Superior temporal gyrus (tissue), 1 donor: ENCODE data around the gene GTF3C5.
"Not testable (repeated sequence)": the region's sequence is repeated elsewhere in the genome, so short reads cannot be mapped to it uniquely, and the experiment has no call there.

Source experiments
- DNase-seq: peaks from one replicate; pipeline ENCODE4 v3.0.0-alpha.2; 2016; ENCODE audit errors: extremely low spot score

The GTF3C5 gene

DNA sequence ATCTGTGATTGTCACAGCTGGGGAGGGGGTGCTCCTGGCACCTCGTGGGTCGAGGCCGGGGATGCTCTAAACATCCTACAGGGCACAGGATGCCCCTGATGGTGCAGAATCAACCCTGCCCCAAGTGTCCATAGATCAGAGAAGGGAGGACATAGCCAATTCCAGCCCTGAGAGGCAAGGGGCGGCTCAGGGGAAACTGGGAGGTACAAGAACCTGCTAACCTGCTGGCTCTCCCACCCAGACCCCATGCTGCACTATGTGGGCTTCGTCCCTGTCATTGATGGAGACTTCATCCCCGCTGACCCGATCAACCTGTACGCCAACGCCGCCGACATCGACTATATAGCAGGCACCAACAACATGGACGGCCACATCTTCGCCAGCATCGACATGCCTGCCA, 37.6 kb downstream of the GTF3C5 start:
- DNase-seq, result not testable (repeated sequence)

GRCh38 chr9:133070500-133070961, 39.7 kb downstream of the GTF3C5 start:
- DNase-seq, result not testable (repeated sequence)

DNA sequence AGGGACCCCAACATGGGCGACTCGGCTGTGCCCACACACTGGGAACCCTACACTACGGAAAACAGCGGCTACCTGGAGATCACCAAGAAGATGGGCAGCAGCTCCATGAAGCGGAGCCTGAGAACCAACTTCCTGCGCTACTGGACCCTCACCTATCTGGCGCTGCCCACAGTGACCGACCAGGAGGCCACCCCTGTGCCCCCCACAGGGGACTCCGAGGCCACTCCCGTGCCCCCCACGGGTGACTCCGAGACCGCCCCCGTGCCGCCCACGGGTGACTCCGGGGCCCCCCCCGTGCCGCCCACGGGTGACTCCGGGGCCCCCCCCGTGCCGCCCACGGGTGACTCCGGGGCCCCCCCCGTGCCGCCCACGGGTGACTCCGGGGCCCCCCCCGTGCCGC, 40.2 kb downstream of the GTF3C5 start:
- not testable (repeated sequence) for DNase-seq

DNA sequence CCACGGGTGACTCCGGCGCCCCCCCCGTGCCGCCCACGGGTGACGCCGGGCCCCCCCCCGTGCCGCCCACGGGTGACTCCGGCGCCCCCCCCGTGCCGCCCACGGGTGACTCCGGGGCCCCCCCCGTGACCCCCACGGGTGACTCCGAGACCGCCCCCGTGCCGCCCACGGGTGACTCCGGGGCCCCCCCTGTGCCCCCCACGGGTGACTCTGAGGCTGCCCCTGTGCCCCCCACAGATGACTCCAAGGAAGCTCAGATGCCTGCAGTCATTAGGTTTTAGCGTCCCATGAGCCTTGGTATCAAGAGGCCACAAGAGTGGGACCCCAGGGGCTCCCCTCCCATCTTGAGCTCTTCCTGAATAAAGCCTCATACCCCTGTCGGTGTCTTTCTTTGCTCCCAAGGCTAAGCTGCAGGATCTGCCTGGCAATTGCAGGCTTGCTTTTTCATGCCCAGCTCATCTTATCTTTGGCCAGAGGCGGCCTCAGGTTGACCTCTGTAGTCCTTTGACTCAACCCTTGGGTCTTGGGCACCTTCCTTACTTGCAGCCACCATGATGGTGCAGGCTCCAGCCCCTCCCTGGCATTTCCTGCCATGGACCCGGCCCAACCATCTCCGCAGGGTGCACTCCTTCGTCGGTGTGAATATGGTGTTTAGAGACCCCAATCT, 40.8 kb downstream of the GTF3C5 start:
- DNase-seq, result no peak

- not testable (repeated sequence) for DNase-seq
These were observed 41.4 kb downstream of the GTF3C5 start for GRCh38 chr9:133072210-133072609.

GRCh38 chr9:133073086-133074014, 42.6 kb downstream of the GTF3C5 start:
- no peak for DNase-seq

- no peak for DNase-seq
These were observed 43.4 kb downstream of the GTF3C5 start for GRCh38 chr9:133074111-133074651.

DNA sequence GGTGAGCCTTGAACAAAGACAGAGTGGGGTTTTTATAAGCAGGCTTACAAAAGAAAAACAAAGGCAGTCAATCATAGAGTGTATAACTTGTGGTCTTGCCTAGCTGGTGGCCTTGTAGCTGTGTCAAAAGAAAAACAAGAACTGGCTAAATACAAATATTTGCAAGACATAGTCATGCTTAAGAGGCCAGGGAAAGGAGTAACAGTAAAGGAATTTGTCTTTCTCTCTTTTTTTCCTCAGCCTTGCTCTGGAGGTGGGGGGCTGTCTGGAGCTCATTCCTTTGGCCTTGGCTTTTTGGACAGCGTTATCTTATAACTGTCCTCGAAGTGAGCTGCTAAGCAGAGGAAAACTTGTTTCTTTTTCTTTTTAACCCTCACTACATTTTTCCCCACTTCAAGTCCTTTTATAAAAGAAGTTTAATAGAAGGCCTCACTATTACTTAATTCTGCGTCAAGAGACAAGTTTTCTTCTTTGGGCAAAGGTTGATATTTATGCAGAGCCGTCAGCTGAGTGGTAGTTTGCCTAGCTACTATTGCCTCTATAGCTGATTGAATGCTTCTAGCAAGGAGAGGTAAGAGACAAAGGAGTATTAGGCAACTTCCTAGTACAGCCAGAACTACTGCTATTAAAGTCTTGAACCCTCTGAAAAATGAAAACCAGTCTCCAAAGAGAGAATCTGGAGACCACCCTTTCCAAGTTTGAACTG, 45.3 kb downstream of the GTF3C5 start:
- no peak for DNase-seq

GRCh38 chr9:133076691-133077090, 45.9 kb downstream of the GTF3C5 start:
- no peak for DNase-seq

DNA sequence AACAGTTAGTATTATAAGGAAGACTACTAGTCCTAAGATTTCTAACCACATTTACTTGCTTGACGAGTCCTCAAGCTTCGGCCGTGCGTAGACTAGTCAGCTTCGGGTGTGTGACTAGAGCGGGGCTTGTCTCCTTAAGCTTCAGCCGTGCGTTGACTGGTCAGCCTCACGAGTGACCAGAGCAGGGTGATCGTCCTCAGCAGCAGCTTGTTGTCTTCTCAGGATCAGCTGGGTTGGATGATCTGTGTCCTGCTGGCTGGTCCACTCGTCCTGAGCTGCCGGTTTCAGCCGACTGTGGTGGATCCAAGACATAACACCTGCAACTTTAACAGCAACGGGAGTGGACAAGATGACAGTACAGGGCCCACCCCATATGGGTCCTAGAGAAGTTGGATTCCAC, 47.7 kb downstream of the GTF3C5 start:
- DNase-seq, result no peak

- no peak for DNase-seq
These were observed 49.4 kb downstream of the GTF3C5 start for GRCh38 chr9:133080161-133080560.

DNA sequence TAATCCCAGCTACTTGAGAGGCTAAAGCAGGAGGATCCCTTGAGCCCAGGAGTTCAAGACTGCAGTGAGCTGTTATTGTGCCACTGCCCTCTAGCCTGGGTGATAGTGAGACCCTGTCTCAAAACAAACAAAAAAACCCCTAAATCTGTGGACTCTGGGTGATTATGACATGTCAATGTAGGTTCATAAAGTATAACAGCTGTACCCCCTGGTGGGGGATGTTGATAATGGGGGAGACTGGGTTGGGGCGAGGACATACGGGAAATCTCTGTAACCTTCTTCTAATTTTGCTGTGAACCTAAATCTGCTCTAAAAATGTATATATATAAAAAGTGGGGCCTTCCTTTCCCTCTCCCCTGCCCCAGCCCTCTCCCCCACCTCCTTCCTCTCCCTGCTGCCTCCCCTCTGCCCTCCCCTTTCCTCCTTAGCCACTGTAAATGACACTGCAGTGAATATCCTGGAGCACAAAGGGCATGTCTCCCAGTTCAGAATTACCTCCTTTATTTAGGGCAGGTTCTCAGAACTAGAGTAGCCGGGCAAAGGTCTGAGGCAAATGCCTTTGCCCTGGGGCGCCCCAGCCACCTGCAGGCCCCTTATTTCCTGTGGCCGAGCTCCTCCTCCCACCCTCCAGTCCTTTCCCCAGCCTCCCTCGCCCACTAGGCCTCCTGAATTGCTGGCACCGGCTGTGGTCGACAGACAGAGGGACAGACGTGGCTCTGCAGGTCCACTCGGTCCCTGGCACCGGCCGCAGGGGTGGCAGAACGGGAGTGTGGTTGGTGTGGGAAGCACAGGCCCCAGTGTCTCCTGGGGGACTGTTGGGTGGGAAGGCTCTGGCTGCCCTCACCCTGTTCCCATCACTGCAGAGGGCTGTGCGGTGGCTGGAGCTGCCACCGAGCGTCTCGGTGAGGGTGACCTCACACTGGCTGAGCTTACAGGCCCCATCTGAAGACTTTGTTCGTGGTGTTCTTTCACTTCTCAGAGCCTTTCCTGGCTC, 50.3 kb downstream of the GTF3C5 start:
- DNase-seq, result not testable (repeated sequence)

DNA sequence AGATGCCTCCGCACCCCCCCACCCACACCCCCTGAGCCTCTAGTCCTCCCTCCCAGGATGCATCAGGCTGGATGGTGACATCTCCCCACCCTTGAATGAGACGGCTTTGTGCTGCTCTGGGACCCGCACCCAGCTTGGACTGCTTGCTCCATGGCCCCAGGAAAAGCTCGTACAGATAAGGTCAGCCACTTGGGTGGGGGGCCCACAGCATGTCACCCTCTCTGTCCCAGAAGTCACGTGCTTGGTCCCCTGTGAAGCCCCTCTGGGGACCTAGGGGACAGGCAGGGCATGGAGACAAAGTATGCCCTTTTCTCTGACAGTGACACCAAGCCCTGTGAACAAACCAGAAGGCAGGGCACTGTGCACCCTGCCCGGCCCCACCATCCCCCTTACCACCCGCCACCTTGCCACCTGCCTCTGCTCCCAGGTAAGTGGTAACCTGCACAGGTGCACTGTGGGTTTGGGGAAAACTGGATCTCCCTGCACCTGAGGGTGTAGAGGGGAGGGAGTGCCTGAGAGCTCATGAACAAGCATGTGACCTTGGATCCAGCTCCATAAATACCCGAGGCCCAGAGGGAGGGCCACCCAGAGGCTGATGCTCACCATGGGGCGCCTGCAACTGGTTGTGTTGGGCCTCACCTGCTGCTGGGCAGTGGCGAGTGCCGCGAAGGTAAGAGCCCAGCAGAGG, 51.3 kb downstream of the GTF3C5 start:
- DNase-seq, result not testable (repeated sequence)

DNA sequence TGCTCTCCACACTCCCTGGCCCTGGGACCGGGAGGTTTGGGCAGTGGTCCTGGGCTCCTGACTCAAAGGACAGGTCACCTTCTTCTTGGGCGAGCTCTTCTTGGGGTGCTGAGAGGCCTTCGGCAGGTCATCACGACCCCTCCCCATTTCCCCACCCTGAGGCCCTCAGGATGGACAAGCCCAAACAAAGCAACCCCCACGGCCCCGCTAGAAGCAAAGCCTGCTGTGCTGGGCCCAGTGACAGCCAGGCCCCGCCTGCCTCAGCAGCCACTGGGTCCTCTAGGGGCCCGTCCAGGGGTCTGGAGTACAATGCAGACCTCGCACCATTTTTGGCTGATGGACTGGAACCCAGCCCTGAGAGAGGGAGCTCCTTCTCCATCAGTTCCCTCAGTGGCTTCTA, 52.9 kb downstream of the GTF3C5 start:
- not testable (repeated sequence) for DNase-seq

DNA sequence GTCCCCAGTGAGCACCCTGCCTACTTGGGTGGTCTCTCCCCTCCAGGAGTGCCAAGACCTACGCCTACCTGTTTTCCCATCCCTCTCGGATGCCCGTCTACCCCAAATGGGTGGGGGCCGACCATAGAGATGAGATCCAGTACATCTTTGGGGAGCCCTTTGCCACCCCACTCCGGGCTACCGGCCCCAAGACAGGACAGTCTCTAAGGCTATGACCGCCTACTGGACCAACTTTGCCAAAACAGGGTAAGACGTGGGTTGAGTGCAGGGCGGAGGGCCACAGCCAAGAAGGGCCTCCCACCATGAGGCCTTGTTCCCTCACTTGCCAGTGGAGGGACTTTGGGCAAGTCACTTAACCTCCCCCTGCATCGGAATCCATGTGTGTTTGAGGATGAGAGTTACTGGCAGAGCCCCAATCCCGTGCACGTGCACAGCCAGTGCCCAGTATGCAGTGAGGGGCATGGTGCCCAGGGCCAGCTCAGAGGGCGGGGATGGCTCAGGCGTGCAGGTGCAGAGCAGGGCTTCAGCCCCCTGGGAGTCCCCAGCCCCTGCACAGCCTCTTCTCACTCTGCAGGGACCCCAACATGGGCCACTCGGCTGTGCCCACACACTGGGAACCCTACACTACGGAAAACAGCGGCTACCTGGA, 55.5 kb downstream of the GTF3C5 start:
- not testable (repeated sequence) for DNase-seq

- no peak for DNase-seq
These were observed 56.1 kb downstream of the GTF3C5 start for GRCh38 chr9:133086894-133087293.

DNA sequence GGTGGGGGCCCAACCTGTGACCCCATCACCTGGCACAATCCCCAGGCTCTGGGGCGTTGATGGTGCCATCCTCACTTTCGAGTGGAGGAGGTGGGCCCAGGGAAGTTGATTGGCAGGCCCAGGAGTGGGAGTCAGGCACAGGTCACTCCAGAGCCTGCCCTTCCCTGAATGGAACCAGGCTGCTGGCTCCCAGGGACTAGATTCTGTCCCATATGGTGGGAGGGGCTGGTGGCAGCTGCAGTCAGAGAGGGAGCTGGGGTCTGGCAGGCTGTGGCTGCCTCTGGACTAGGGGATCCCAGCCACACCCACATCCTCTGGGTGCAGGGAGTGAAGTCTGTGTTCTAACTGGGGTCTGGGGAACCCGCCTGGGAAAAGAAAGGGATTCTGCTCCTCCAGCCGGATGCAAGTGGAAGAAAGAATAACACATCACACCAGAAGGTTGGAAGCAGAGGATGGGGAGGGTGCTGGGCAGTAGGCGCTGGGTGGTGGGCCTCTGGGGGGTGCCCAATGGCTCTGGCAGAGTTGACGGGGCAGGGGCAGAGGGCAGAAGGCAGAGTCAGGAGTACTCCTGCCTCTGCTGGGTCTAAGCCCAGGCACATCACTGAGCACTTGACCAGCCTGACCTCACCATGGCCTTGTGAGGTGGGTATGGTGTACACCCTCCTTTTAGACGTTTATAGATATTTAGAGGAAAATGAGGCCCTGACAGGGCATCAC, 56.8 kb downstream of the GTF3C5 start:
- DNase-seq, result no peak

DNA sequence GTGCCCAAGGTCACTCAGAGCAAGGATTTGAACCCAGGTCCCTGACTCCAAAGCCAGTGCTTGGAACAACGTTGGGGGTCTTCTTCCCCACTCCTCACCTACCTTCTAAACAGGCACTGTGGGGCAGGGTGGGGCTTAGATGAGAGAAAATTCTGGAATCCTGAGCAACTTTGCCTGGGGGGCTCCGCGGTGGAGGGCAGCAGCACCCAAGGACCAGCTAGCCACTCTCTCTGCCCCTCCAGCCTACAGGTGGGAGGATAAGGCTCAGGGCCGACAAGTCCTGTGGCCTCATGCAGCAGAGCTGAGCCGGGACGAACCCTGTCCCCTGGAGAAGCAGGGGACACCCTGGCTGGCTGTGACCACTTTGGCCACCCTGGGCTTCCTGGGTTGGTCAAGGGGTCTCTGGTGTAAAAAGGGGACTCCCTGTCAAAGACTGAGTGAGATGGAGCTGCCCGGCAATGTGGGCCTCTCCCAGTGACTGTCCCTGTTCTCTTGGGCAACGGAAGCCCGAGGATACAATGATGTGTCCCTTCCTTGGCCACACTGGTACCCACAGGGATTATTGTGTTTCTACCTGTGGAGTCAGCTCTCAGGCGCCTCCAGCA, 57.5 kb downstream of the GTF3C5 start:
- DNase-seq, result no peak
